Ovary (tissue), 3 donors: ENCODE results near the gene POLR1C.

Experiments
- EP300 ChIP-seq: sonication (generic); formaldehyde crosslinking; IDR thresholded peaks from one replicate; pipeline ENCODE4 v1.6.1; 2017; ENCODE audit warnings: antibody characterized with exemption
- POLR2A ChIP-seq: fragments of 450-650 bp; IDR thresholded peaks from one replicate; pipeline ENCODE4 v1.6.1; 2017; ENCODE audit warnings: antibody characterized with exemption, mild to moderate bottlenecking, moderate library complexity
- TF ChIP-seq, protein P1 (sequence below), 3 donors: fragments of 450-650 bp in 2 of 3; fragments of 200-600 bp in 1 of 3; IDR thresholded peaks; one replicate each; pipeline versions ENCODE4 v1.5.1 to v1.8.0; 2016 to 2022; ENCODE audit warnings: antibody characterized with exemption in 3 of 3, mild to moderate bottlenecking in 1 of 3
- donor health status: DM: no; HTN: no; CAD: no.

DNA sequence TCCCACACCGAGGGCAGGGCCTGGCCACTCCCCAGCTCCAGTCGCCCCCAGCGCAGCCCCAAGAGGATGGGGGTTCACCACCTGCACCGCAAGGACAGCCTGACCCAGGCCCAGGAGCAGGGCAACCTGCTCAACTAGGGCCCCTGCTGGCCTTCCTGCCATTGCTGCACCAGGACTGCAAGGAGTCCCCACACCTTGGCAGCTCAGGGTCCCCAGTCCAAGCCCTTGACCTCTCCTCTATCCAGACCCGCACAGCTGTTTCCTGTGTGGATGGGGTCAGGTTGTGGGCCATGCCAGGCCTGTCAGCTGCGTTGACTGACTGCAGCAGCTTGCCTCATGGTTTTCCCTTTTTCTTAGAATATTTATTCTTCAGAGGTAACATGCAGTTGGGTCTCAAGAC, 11.2 kb upstream of the POLR1C start:
- TF ChIP-seq, protein P1, sequence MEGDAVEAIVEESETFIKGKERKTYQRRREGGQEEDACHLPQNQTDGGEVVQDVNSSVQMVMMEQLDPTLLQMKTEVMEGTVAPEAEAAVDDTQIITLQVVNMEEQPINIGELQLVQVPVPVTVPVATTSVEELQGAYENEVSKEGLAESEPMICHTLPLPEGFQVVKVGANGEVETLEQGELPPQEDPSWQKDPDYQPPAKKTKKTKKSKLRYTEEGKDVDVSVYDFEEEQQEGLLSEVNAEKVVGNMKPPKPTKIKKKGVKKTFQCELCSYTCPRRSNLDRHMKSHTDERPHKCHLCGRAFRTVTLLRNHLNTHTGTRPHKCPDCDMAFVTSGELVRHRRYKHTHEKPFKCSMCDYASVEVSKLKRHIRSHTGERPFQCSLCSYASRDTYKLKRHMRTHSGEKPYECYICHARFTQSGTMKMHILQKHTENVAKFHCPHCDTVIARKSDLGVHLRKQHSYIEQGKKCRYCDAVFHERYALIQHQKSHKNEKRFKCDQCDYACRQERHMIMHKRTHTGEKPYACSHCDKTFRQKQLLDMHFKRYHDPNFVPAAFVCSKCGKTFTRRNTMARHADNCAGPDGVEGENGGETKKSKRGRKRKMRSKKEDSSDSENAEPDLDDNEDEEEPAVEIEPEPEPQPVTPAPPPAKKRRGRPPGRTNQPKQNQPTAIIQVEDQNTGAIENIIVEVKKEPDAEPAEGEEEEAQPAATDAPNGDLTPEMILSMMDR (IDR thresholded peaks at IDR 0.05) = no peak
- TF ChIP-seq POLR2A (no peak), EP300 (no peak)
